NCI-H748 treated with DMSO at 0.1 percent for 48 hours (cell line): ENCODE data around the gene SLC49A3.
"Not testable (repeated sequence)": the region's sequence is repeated elsewhere in the genome, so short reads cannot be mapped to it uniquely, and the experiment has no call there.

Experiments used
- DNase-seq: peaks from one replicate; lab custom pipeline; 2025; lab: John Stamatoyannopoulos, UW

SLC49A3 gene

GRCh38 chr4:688854-689681 is at the start of gene SLC49A3:
Gene SLC49A3, minus strand, starts transcription at chr4:689151. Its CDS starts 24 bp downstream, at chr4:689127.
- DNase-seq: no peak

GRCh38 chr4:736561-736960 is 47.6 kb upstream of the SLC49A3 start:
- DNase-seq: not testable (repeated sequence)

GRCh38 chr4:735583-735982 is 46.6 kb upstream of the SLC49A3 start:
- no peak for DNase-seq

DNA sequence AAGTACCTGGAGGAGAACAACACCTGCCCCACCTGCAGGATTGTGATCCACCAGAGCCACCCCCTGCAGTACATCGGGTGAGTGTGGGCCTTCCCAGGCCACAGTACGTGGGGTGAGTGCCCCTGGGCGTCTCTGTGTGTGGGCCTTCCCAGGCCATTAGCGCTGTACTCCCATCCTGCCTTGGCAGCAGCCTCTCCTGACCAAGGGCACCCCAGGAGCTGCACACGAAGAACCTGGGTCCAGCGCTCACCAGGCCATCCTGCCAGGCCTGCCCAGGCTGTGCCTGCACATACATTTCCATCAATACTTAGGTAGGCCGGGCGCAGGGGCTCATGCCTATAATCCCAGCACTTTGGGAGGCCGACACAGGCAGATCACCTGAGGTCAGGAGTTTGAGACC is 46.0 kb upstream of the SLC49A3 start:
- DNase-seq: no peak

DNA sequence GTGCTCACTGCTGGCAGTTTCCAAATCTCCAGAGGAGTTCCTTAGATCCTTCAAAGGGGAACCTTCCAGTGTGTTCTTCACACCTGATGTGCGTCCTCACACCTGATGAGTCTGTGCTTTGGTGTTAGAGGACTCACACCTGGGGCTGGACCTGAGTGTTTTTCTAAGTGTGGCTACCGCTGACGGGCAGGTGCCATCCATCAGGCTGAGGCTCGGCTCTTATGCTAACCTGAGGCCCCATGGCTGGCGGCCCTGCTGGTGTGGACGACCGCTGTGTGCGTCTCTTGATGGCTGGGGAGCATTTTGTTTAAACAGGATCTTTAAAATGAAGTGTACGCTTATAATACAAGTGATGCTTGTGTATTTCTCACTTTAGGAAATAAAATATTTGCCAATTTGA is 45.1 kb upstream of the SLC49A3 start:
- no peak for DNase-seq

- no peak for DNase-seq
Observed at GRCh38 chr4:733631-733980, 44.7 kb upstream of the SLC49A3 start.

GRCh38 chr4:732911-733630 is 44.1 kb upstream of the SLC49A3 start:
- no peak for DNase-seq

DNA sequence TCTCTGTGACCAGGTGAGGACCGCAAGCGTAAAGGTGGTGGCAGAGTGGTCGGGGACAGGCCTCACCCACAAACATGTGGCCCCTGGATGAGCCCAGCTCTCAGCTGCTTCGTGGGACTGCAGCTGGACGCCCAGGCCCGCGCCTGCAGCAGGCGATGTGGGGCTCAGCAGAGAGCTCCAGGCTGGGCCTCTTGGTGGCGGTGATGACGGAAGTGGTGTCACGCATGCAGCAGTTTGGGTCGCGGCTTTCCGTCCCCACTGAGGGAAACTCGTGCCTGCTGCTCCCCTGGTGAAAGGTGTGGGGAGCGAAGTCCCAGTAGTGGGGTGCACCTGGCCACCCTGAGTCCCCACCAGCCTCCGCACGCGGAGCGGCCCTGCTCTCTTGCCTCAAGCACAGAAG is 43.5 kb upstream of the SLC49A3 start:
- no peak for DNase-seq

- not testable (repeated sequence) for DNase-seq
Observed at GRCh38 chr4:731954-732353, 43.0 kb upstream of the SLC49A3 start.

- not testable (repeated sequence) for DNase-seq
Observed at GRCh38 chr4:730946-731904, 42.3 kb upstream of the SLC49A3 start.

GRCh38 chr4:730511-730910 is 41.6 kb upstream of the SLC49A3 start:
- DNase-seq: no peak

GRCh38 chr4:729336-730315 is 40.7 kb upstream of the SLC49A3 start:
- no peak for DNase-seq

- DNase-seq: no peak
Observed at GRCh38 chr4:727576-727975, 38.6 kb upstream of the SLC49A3 start.

GRCh38 chr4:726838-727237 is 37.9 kb upstream of the SLC49A3 start:
- DNase-seq: no peak

- no peak for DNase-seq
Observed at GRCh38 chr4:726235-726787, 37.4 kb upstream of the SLC49A3 start.

DNA sequence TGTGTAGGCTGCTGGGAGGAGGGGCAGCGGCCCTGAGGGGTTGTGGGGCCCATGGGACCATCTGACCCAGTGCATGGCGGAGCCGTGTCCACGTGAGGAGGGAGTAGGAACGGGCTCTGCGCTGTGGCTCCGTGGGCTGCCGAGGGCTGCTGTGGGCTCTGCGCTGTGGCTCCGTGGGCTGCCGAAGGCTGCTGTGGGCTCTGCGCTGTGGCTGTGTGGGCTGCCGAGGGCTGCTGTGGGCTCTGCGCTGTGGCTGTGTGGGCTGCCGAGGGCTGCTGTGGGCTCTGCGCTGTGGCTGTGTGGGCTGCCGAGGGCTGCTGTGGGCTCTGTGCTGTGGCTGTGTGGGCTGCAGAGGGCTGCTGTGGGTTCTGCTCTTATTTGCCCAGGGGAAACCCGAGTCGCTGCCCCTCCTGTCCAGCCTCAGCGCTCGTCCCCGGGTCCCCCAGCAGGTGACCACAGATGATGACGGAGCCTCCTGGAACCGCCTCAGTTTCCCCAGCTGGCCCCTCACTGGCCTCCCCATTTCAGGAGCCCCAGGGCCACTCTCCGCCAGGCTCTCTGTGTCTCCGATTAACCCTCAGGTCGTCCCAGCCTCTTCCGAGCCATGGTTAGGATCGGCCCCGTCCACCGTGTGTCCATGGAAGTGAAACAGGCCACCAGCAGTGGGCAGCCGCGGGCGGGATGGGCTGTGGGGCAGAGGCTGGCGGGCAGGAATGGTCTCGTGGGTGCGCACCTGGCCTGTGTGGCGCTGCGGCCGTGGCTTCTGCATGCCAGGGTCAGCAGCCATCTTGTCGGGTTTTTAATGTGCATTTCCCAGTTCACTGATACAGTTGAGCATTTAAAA is 36.7 kb upstream of the SLC49A3 start:
- no peak for DNase-seq

DNA sequence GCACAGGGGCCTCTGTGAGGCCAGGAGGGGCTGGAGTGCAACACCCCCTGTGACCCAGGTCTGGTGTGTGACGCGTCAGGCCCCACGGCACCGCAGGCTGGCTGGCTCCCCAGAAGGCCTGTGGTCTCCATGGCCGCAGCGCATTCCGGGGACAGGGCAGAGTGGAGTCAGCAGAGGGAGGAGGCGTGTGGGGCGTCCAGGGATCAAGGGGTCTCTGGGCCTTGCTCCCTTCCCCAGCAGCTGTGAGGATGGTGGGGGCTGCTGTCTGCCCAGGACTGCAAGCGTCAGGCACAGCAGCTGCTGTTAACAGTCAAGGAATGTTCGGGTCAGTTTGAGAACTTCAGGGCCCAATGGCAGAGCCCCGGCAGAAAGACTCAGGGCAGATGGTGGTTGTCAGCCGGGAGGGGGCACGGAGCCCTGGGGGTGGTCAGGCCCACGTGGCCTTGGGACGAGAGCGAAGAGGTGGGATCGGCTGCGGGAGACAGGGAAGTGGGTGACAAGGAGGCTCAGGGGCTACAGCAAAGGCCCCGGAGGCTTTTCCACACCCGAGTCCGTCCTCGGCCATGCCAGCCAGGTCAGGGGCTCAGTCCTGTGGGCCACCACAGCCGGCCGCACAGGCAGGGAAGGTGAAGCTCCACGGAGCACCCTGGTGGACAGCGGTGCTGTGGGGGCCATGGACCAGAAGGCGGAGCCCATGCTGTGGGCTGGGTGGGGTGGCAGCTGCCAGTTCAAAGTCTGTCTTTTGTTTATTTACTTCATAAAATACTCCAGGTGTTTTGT is 35.0 kb upstream of the SLC49A3 start:
- no peak for DNase-seq

- no peak for DNase-seq
Observed at GRCh38 chr4:722851-723360, 34.0 kb upstream of the SLC49A3 start.
